ENCODE results near the gene PRDX6.
"Not testable (repeated sequence)": the region's sequence is repeated elsewhere in the genome, so short reads cannot be mapped to it uniquely, and the experiment has no call there.

PRDX6 gene

GRCh38 chr1:173477286-173478093 lies at the start of gene PRDX6:
Gene PRDX6, plus strand, starts transcription at chr1:173477335. Its CDS starts 63 bp downstream, at chr1:173477398.
- peak; percentile 31 for DNase-seq (ENCODE audit: low spot score)

GRCh38 chr1:173429471-173430402 lies 47.4 kb upstream of the PRDX6 start:
- peak; percentile 77 for DNase-seq (ENCODE audit: low spot score)

- DNase-seq (ENCODE audit: low spot score): no peak
These were observed 46.3 kb upstream of the PRDX6 start for GRCh38 chr1:173430677-173431303.

- peak; percentile 69 for DNase-seq (ENCODE audit: low spot score)
These were observed 45.7 kb upstream of the PRDX6 start for GRCh38 chr1:173431304-173432045.

- no peak for DNase-seq (ENCODE audit: low spot score)
These were observed 44.8 kb upstream of the PRDX6 start for GRCh38 chr1:173432331-173432730.

- no peak for DNase-seq (ENCODE audit: low spot score)
These were observed 43.3 kb upstream of the PRDX6 start for GRCh38 chr1:173433751-173434326.

- no peak for DNase-seq (ENCODE audit: low spot score)
These were observed 40.2 kb upstream of the PRDX6 start for GRCh38 chr1:173436841-173437428.

GRCh38 chr1:173438675-173439074 lies 38.5 kb upstream of the PRDX6 start:
- no peak for DNase-seq (ENCODE audit: low spot score)

- DNase-seq (ENCODE audit: low spot score): no peak
These were observed 36.7 kb upstream of the PRDX6 start for GRCh38 chr1:173440430-173440829.

- no peak for DNase-seq (ENCODE audit: low spot score)
These were observed 32.4 kb upstream of the PRDX6 start for GRCh38 chr1:173444757-173445156.

- DNase-seq (ENCODE audit: low spot score): no peak
These were observed 32.0 kb upstream of the PRDX6 start for GRCh38 chr1:173445164-173445563.

- DNase-seq (ENCODE audit: low spot score): no peak
These were observed 31.5 kb upstream of the PRDX6 start for GRCh38 chr1:173445656-173446055.

- no peak for DNase-seq (ENCODE audit: low spot score)
These were observed 29.9 kb upstream of the PRDX6 start for GRCh38 chr1:173447224-173447623.

- no peak for DNase-seq (ENCODE audit: low spot score)
These were observed 28.2 kb upstream of the PRDX6 start for GRCh38 chr1:173448945-173449344.

- DNase-seq (ENCODE audit: low spot score): no peak
These were observed 25.2 kb upstream of the PRDX6 start for GRCh38 chr1:173451981-173452380.

- no peak for DNase-seq (ENCODE audit: low spot score)
These were observed 23.2 kb upstream of the PRDX6 start for GRCh38 chr1:173453982-173454381.

GRCh38 chr1:173454966-173455524 lies 22.1 kb upstream of the PRDX6 start:
- DNase-seq (ENCODE audit: low spot score): no peak

GRCh38 chr1:173459885-173460284 lies 17.2 kb upstream of the PRDX6 start:
- no peak for DNase-seq (ENCODE audit: low spot score)

GRCh38 chr1:173462666-173463065 lies 14.5 kb upstream of the PRDX6 start:
- not testable (repeated sequence) for DNase-seq (ENCODE audit: low spot score)

GRCh38 chr1:173464185-173464584 lies 12.9 kb upstream of the PRDX6 start:
- not testable (repeated sequence) for DNase-seq (ENCODE audit: low spot score)

GRCh38 chr1:173467426-173467825 lies 9.7 kb upstream of the PRDX6 start:
- DNase-seq (ENCODE audit: low spot score): no peak

All from LoVo (cell line).